ENCODE data around the gene HLCS. TPM values are rescaled to one million over a fixed set of nuclear protein-coding genes. Genes with fewer than 3 reads are reported as not detected.

The HLCS gene
- total RNA-seq, 2 donors from 2014 or later, result 27.2 to 38.6 TPM

DNA sequence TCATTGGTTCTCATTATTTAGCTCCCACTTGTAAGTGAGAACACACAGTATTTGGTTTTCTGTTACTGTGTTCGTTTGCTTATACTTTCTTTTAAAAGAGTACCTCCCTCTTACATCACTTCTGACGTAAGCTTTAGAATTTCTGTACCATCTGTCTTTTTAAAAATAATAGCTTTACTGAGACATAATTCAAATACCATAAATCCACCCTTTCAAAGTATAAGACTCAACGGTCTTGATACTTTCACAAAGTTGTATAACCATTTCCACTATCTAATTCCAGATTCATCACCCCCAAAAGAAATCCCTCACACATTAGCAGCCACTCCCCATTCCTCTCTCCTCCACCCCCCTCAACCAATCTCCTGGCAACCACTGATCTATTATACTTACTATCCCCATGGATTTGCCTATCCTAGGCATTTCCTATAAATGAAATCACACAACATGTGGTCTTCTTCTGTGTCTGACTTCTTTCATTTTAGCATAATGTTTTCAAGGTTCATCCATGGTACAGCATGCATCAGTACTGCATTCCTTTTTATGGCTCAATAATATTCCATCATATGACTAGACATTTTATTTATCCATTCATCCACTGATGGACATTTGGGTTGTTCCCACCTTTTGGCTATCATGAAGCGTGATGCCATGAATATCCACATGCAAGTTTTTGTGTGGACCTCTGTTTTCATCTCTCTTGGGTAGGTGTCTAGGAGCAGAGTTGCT, 104.7 kb downstream of the HLCS start:
- intact Hi-C loops (cut with DNase I), result no loop called here
- H3K27me3 ChIP-seq, result no peaks in the 10 kb centered on the region
- TF ChIP-seq POLR2A (IDR thresholded peaks at IDR 0.05), result no peak
- TF ChIP-seq, protein P1, sequence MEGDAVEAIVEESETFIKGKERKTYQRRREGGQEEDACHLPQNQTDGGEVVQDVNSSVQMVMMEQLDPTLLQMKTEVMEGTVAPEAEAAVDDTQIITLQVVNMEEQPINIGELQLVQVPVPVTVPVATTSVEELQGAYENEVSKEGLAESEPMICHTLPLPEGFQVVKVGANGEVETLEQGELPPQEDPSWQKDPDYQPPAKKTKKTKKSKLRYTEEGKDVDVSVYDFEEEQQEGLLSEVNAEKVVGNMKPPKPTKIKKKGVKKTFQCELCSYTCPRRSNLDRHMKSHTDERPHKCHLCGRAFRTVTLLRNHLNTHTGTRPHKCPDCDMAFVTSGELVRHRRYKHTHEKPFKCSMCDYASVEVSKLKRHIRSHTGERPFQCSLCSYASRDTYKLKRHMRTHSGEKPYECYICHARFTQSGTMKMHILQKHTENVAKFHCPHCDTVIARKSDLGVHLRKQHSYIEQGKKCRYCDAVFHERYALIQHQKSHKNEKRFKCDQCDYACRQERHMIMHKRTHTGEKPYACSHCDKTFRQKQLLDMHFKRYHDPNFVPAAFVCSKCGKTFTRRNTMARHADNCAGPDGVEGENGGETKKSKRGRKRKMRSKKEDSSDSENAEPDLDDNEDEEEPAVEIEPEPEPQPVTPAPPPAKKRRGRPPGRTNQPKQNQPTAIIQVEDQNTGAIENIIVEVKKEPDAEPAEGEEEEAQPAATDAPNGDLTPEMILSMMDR (IDR thresholded peaks at IDR 0.05), result no peak
- DNase-seq (no peak), ATAC-seq (no peak)
- H3K4me3 ChIP-seq, result no peak overlapping the region
- H3K9me3 ChIP-seq, result no peaks in the 10 kb centered on the region
- peak overlapping the region in 1 of 4 donors; percentile 23 for H3K27ac ChIP-seq
- 81 to 84% methylated on average over 4 of the region's 4 CpGs for WGBS, 2 donors
- peaks cover 24% of the 10 kb centered on the region for H3K4me1 ChIP-seq
- H3K36me3 ChIP-seq (replicated peaks in 1 of 2; ENCODE audit: insufficient read depth in 1 of 2, low read depth in 2 of 2), result no peaks in the 10 kb centered on the region

DNA sequence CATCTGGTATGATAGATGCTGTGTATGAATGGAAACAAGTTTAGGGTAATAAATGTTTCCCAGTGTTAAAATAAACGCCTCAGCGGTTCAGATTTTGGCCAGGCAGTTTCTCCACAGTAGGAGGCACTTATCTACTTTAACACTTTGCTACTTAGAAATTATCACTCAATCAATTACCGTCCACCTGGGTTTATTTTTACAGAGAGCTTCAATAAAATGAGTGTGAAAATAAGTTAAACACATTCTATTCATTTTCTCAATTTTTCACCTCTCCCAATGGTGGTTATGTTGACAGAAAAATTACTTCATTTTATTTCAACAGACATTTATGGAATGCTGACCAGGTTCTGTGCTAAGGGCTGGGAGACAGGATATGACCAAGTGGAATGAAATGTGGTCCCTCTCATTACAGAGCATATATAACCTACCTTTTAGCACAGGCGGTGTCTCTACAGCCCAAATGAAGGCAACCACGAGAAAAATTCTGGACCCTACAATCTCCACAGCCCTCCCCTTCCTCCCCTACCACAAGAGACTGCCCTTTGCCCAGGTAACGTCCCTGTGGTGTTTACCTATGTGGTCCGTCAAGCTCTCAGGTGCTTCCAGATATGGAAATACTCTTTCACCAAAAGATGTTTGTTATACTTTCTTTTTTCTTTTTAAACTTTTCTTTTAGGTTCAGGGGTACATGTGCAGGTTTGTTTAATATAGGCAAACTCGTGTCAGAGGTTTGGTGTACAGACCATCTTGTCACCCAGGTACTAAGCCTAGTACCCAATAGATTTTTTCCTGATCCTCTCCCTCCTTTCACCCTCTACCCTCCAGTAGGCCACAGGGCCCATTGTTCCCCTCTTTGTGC, 105.5 kb downstream of the HLCS start:
- Histone ChIP-seq H3K36me3 (replicated peaks in 1 of 2; ENCODE audit: insufficient read depth in 1 of 2, low read depth in 2 of 2) (no peaks in the 10 kb centered on the region), H3K4me3 (no peak overlapping the region), H3K4me1 (peaks cover 24% of the 10 kb centered on the region), H3K27ac (peak overlapping the region in 3 of 4 donors; percentile 23 to 68 (median 66)), H3K9me3 (no peaks in the 10 kb centered on the region), H3K27me3 (no peaks in the 10 kb centered on the region)
- peak in 2 of 4 donors; percentile 35 to 50 for DNase-seq
- intact Hi-C loops (cut with DNase I), result no loop called here
- WGBS, 2 donors, result 33 to 38% methylated on average over 8 of the region's 8 CpGs
- TF ChIP-seq, protein P1 (IDR thresholded peaks at IDR 0.05), result peak in 4 of 7 experiments; percentile 23 to 45 (median 42)
- no peak for TF ChIP-seq POLR2A (IDR thresholded peaks at IDR 0.05)
- peak; percentile 27 for ATAC-seq

DNA sequence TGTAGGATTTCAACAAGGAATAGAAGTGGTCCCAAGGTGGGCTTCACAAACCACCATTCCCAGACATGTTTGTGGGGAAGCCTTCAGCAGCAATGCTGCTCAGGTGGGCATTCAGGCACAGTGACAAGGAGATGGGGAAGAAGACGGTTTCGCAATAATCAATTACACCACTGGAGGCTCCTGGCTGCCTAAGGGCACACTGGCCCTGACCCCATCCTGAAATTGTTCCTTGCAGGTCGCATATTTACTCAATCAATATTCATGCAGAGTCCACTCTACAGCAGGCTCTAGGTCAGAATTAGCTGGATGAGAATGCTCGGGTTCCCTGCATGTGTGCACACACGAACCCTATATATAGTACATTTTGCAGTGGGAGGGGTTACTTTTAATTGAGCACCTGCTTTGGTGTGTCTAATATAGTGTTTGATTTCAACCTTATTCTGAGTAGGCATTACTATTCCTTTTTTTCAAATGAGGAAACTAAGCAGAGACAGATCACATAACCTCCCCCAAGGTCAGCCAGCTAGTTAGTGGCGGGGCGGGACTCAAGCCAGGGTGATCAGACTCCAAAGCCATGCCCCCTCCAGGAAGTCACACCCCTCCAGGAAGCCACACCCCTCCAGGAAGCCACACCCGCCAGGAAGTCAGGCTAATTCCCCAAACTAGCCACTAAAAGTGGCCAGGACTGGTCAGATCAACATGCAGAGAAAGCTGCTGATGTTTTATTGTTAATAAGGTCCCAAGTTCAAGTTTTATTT, 106.5 kb downstream of the HLCS start:
- TF ChIP-seq POLR2A (IDR thresholded peaks at IDR 0.05), result no peak
- TF ChIP-seq, protein P1 (IDR thresholded peaks at IDR 0.05), result peak in 1 of 7 experiments; percentile 8
- no peaks in the 10 kb centered on the region for H3K36me3 ChIP-seq (replicated peaks in 1 of 2; ENCODE audit: insufficient read depth in 1 of 2, low read depth in 2 of 2)
- peak overlapping the region in 3 of 4 donors; percentile 27 to 68 (median 66) for H3K27ac ChIP-seq
- peaks cover 24% of the 10 kb centered on the region for H3K4me1 ChIP-seq
- intact Hi-C loops (cut with DNase I), result loop anchor here (10.0 kb wide), 1 partner anchor 105 kb away; no protein-coding TSS in a partner anchor
- WGBS, 2 donors, result 27 to 30% methylated on average over 8 of the region's 8 CpGs
- no peaks in the 10 kb centered on the region for H3K27me3 ChIP-seq
- H3K9me3 ChIP-seq, result no peaks in the 10 kb centered on the region
- H3K4me3 ChIP-seq, result no peak overlapping the region
- DNase-seq (peak; percentile 88 to 92 (median 90)), ATAC-seq (peak; percentile 99)

DNA sequence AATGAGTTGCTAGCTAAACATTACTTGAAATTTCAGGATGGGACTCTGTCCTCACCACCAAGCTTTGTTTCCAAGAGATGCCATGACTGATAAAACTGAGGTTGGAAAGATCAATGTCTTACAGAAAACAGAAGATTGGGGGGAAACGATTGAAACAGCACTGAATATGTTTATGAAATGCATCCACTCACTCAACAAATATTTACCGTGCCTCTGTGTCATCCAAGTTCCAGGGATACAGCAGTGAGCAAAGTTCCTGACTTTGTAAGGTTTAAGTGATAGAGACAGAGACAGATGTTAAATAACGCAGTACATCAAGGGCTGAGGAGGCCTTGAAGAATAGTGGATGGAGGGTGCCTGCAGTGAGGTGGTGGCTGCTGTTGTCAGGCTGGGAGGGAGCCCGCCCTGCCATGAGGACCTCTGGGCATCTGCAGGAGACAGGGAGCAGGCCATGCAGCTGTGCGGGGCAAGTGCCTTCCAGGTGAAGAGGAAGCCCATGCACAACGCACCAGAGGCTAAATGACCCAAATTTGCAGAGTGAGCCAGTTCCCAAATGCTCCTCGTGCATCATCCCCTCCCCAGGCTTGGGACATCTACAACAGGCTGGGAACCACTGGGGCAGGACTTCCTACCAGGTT, 108.0 kb downstream of the HLCS start:
- no peak for ATAC-seq

More for the DNA sequence above, 108.0 kb downstream of the HLCS start:
- intact Hi-C loops (cut with DNase I), result loop anchor here (10.0 kb wide), 1 partner anchor 104 kb away; no protein-coding TSS in a partner anchor
- H3K27me3 ChIP-seq, result no peaks in the 10 kb centered on the region
- no peaks in the 10 kb centered on the region for H3K9me3 ChIP-seq
- 81% methylated on average over 7 of the region's 7 CpGs for WGBS, 2 donors
- no peak for DNase-seq
- H3K4me1 ChIP-seq, result peaks cover 24% of the 10 kb centered on the region
- TF ChIP-seq, protein P1 (IDR thresholded peaks at IDR 0.05), result no peak
- TF ChIP-seq POLR2A (IDR thresholded peaks at IDR 0.05), result no peak
- no peaks in the 10 kb centered on the region for H3K36me3 ChIP-seq (replicated peaks in 1 of 2; ENCODE audit: insufficient read depth in 1 of 2, low read depth in 2 of 2)
- H3K27ac ChIP-seq, result no peak overlapping the region
- H3K4me3 ChIP-seq, result no peak overlapping the region

Measured in body of pancreas (tissue), 4 donors.